ENCODE data around the gene STAMBP. TPM values are rescaled to one million over a fixed set of nuclear protein-coding genes. Genes with fewer than 3 reads are reported as not detected.

STAMBP gene
- polyA plus RNA-seq, 1 experiment, result 48.4 TPM

GRCh38 chr2:73891276-73891901 lies 62.6 kb downstream of the STAMBP start:
- ChIA-PET CTCF (interaction anchor here (1.3 kb wide), 1 partner anchor 18 kb away, joined by 6 read pairs; no protein-coding TSS in a partner anchor), POLR2A (no interaction called here)
- H3K27me3 ChIP-seq (ENCODE audit: control insufficient read depth, insufficient read depth, low read length), result peaks cover 14% of the 10 kb centered on the region

DNA sequence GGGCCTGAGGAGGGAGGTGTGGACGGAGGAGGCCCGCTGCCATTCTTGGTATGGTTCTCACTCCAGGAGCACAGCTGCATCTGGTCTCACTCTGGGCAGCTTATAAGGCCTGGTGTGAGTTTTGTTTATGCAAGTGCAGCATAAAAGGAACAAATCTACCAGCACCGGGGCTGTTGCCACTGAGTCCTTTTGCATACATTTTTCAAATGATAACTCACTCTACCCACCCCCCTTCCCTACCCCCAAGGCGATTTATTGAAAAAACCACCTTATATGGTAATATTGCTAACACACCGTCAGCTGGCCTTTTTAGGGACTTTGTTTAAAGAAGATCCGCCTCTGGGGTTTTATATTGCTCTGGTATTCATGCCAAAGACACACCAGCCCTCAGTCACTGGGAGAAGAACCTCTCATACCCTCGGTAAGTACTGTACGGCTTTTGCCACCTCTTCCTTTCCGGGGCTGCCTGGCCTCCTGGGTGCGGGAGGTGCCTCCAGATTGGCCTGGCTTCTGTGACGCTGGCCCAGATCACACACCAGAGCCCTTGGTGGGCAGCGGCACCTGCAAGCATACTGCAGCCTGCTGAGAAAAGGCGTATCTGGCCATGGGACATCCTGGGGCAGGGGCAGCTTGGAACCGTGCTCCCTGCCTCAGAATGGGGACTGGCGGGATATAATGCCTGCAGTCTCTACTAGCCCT lies 64.0 kb downstream of the STAMBP start, which contains the start of gene ACTG2:
TSS of gene ACTG2 (plus strand) at position 378 of the 699 bp plus-strand sequence. CDS start 8,304 bp downstream, outside the sequence.
- ChIA-PET POLR2A (no interaction called here), CTCF (interaction anchor here (0.6 kb wide), 1 partner anchor 329 kb away, joined by 3 read pairs; no protein-coding TSS in a partner anchor)
- no peak for TF ChIP-seq CTCF (IDR thresholded peaks at IDR 0.05; ENCODE audit: insufficient read depth, low read depth, low read length)
- H3K27me3 ChIP-seq (ENCODE audit: control insufficient read depth, insufficient read depth, low read length), result peaks cover 16% of the 10 kb centered on the region
- no peaks in the 10 kb centered on the region for H3K36me3 ChIP-seq (ENCODE audit: control insufficient read depth, insufficient read depth, low read length)
- no peak within 1 kb of the TSS for H3K4me3 ChIP-seq (ENCODE audit: low read depth, low read length)
- DNase-seq (ENCODE audit: low read depth), result no peak

More at GRCh38 chr2:73891276-73891901, 62.6 kb downstream of the STAMBP start:
- no peak for TF ChIP-seq CTCF (IDR thresholded peaks at IDR 0.05; ENCODE audit: insufficient read depth, low read depth, low read length)
- no peak overlapping the region for H3K4me3 ChIP-seq (ENCODE audit: low read depth, low read length)
- no peaks in the 10 kb centered on the region for H3K36me3 ChIP-seq (ENCODE audit: control insufficient read depth, insufficient read depth, low read length)
- DNase-seq (ENCODE audit: low read depth), result no peak

- Histone ChIP-seq H3K36me3 (ENCODE audit: control insufficient read depth, insufficient read depth, low read length) (no peaks in the 10 kb centered on the region), H3K27me3 (ENCODE audit: control insufficient read depth, insufficient read depth, low read length) (peaks cover 20% of the 10 kb centered on the region), H3K4me3 (ENCODE audit: low read depth, low read length) (no peak overlapping the region)
- no peak for DNase-seq (ENCODE audit: low read depth)
- no peak for TF ChIP-seq CTCF (IDR thresholded peaks at IDR 0.05; ENCODE audit: insufficient read depth, low read depth, low read length)
- CTCF ChIA-PET, result no interaction called here
- POLR2A ChIA-PET, result no interaction called here
Observed at GRCh38 chr2:73893764-73894474, 65.2 kb downstream of the STAMBP start.

GRCh38 chr2:73894475-73894850 lies 65.7 kb downstream of the STAMBP start:
- peaks cover 19% of the 10 kb centered on the region for H3K27me3 ChIP-seq (ENCODE audit: control insufficient read depth, insufficient read depth, low read length)
- CTCF ChIA-PET, result no interaction called here
- no peak overlapping the region for H3K4me3 ChIP-seq (ENCODE audit: low read depth, low read length)

More at GRCh38 chr2:73894475-73894850, 65.7 kb downstream of the STAMBP start:
- POLR2A ChIA-PET, result no interaction called here
- no peaks in the 10 kb centered on the region for H3K36me3 ChIP-seq (ENCODE audit: control insufficient read depth, insufficient read depth, low read length)
- no peak for DNase-seq (ENCODE audit: low read depth)
- no peak for TF ChIP-seq CTCF (IDR thresholded peaks at IDR 0.05; ENCODE audit: insufficient read depth, low read depth, low read length)
